ENCODE results near the gene ZNF565. TPM values are rescaled to one million over a fixed set of nuclear protein-coding genes. Genes with fewer than 3 reads are reported as not detected.

Gene ZNF565
- total and polyA plus RNA-seq, 2 of the 13 experiments (the other 11 are each of a cell fraction or from before 2014, with no cell fraction given), result 1.8 to 5.2 TPM

DNA sequence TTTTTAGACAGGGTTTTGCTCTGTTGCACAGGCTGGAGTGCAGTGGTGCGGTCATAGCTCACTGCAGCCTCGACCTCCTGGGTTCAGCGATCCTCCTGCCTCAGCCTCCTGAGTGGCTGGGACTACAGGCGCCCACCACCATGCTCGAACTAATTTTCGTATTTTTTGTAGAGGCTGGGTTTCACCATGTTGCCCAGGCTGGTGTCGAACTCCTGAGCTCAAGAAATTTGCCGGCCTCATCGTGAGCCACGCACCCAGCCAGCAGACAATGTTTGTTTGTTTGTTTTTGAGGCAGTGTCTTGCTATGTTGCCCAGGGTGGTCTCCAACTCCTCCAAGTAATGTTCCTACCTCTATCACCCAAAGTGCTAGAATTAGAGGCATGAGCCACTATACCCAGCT, 61.3 kb downstream of the ZNF565 start:
- Histone ChIP-seq H3K9ac (ENCODE audit: insufficient read depth, low read depth, low read length) (no peak overlapping the region), H3K4me2 (ENCODE audit: low read depth, low read length) (no peak overlapping the region), H3K79me2 (ENCODE audit: insufficient read depth, low read length) (no peaks in the 10 kb centered on the region), H3K27me3 (ENCODE audit: control insufficient read depth in 1 of 2, insufficient read depth in 2 of 2, low read length in 2 of 2) (no peaks in the 10 kb centered on the region), H3K4me1 (ENCODE audit: insufficient read depth, low read length) (no peaks in the 10 kb centered on the region), H3K36me3 (replicated peaks in 1 of 2; ENCODE audit: control insufficient read depth in 1 of 2, insufficient read depth in 2 of 2, low read length in 2 of 2) (peaks cover 10 to 25% of the 10 kb centered on the region in 2 experiments; a peak in 4 of 5 replicates), H3K9me3 (ENCODE audit: low read length) (no peaks in the 10 kb centered on the region), H3K4me3 (replicated peaks in 1 of 3; ENCODE audit: insufficient read depth in 1 of 3, low read depth in 2 of 3, low read length in 3 of 3) (no peak overlapping the region), H2AFZ (ENCODE audit: low read length) (no peak overlapping the region), H4K20me1 (ENCODE audit: insufficient read depth, low read length) (no peaks in the 10 kb centered on the region), H3K27ac (ENCODE audit: extremely low read length, insufficient read depth, low read length) (no peak overlapping the region)
- CTCF ChIA-PET (ENCODE audit: low intra/inter-chr PET ratio, low total read pairs), result no interaction called here
- TF ChIP-seq, protein P1, sequence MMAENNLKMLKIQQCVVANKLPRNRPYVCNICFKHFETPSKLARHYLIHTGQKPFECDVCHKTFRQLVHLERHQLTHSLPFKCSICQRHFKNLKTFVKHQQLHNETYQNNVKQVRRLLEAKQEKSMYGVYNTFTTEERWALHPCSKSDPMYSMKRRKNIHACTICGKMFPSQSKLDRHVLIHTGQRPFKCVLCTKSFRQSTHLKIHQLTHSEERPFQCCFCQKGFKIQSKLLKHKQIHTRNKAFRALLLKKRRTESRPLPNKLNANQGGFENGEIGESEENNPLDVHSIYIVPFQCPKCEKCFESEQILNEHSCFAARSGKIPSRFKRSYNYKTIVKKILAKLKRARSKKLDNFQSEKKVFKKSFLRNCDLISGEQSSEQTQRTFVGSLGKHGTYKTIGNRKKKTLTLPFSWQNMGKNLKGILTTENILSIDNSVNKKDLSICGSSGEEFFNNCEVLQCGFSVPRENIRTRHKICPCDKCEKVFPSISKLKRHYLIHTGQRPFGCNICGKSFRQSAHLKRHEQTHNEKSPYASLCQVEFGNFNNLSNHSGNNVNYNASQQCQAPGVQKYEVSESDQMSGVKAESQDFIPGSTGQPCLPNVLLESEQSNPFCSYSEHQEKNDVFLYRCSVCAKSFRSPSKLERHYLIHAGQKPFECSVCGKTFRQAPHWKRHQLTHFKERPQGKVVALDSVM (CRISPR knock-in tag; IDR thresholded peaks at IDR 0.05), result peak; percentile 61; the same call in 1 of the 2 replicates
- TF ChIP-seq NCOA5 (CRISPR knock-in tag; IDR thresholded peaks at IDR 0.05), result no peak
- TF ChIP-seq ZNF180 (CRISPR knock-in tag; IDR thresholded peaks at IDR 0.05; ENCODE audit: borderline replicate concordance, low read depth), result no peak
- no TSS peak for BruUV-seq (replicated peaks)
- ATAC-seq, result no peak
- DNase-seq (ENCODE audit: low spot score), result no peak
- in situ Hi-C loops (cut with HindIII; ENCODE audit: extremely low pct_ligation_motif_present, low pct_unique_long_range_greater_than_20kb) (no loop called here), intact Hi-C loops (cut with micrococcal nuclease; ENCODE audit: unreplicated experiment) (no loop called here)
- 94% methylated on average over 10 of the region's 10 CpGs for WGBS (ENCODE audit: low lambda C conversion rate)
- POLR2A ChIA-PET, result interaction anchor here (2.1 kb wide), 1 partner anchor 25 kb away, joined by 5 read pairs; no protein-coding TSS in a partner anchor
- no peak for FAIRE-seq

DNA sequence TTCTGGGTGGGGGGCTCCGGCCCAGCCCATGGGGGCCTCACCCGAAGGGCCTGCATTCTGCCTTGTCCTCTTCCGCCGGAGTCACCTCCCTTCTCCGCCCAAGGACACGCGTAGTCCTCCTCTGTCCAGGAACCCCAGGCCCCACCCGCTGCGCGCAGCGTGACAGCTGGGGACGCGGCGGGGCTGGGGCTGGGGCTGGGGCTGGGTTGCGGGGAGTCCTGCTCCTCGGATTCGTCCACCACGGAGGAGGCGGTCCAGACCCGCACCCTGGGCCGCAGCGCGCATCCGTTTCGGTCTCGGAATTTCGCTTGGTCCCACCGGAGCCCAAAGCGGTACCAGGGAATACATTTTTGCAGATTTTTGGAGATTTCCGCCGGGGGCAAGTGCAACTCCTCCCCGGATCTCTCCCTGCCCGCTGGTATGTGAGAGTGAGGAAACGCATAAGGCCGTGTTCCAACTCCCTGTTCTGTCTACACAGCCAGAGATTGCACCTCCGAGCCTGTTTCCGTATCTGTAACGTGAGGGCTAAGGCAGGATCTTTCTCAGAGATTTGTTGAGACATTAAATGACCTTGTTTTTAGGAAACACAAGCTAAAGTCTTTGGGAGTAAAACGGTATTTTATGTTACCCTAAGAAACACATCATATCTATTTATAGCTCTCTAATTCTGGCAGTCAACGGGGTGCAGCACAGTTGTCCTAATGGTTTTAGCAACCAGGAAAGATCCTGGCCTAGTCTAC, 61.9 kb downstream of the ZNF565 start, which contains the start of gene COX7A1:
TSS of gene COX7A1 (minus strand) at position 96 of the 740 bp plus-strand sequence. CDS start at position 56, 40 bp downstream.
- H4K20me1 ChIP-seq (ENCODE audit: insufficient read depth, low read length), result no peaks in the 10 kb centered on the region
- no peak within 1 kb of the TSS for H3K27ac ChIP-seq (ENCODE audit: extremely low read length, insufficient read depth, low read length)
- no peak within 1 kb of the TSS for H3K4me3 ChIP-seq (replicated peaks in 1 of 3; ENCODE audit: insufficient read depth in 1 of 3, low read depth in 2 of 3, low read length in 3 of 3)
- H3K9me3 ChIP-seq (ENCODE audit: low read length), result no peaks in the 10 kb centered on the region
- CTCF ChIA-PET (ENCODE audit: low intra/inter-chr PET ratio, low total read pairs), result no interaction called here
- POLR2A ChIA-PET, result interaction anchor here (2.1 kb wide), 1 partner anchor 24 kb away, joined by 5 read pairs; no protein-coding TSS in a partner anchor
- peaks cover 12 to 29% of the 10 kb centered on the region in 2 experiments; a peak in 4 of 5 replicates for H3K36me3 ChIP-seq (replicated peaks in 1 of 2; ENCODE audit: control insufficient read depth in 1 of 2, insufficient read depth in 2 of 2, low read length in 2 of 2)
- no peaks in the 10 kb centered on the region for H3K27me3 ChIP-seq (ENCODE audit: control insufficient read depth in 1 of 2, insufficient read depth in 2 of 2, low read length in 2 of 2)
- H3K4me1 ChIP-seq (ENCODE audit: insufficient read depth, low read length), result no peaks in the 10 kb centered on the region
- FAIRE-seq, result no peak
- DNase-seq (ENCODE audit: low spot score), result no peak
- no TSS peak for BruUV-seq (replicated peaks)
- in situ Hi-C loops (cut with HindIII; ENCODE audit: extremely low pct_ligation_motif_present, low pct_unique_long_range_greater_than_20kb) (no loop called here), intact Hi-C loops (cut with micrococcal nuclease; ENCODE audit: unreplicated experiment) (no loop called here)
- no peak within 1 kb of the TSS for H3K9ac ChIP-seq (ENCODE audit: insufficient read depth, low read depth, low read length)
- no peak within 1 kb of the TSS for H2AFZ ChIP-seq (ENCODE audit: low read length)
- 98% methylated on average over 40 of the region's 40 CpGs for WGBS (ENCODE audit: low lambda C conversion rate)
- ATAC-seq, result no peak
- no peak within 1 kb of the TSS for H3K4me2 ChIP-seq (ENCODE audit: low read depth, low read length)
- H3K79me2 ChIP-seq (ENCODE audit: insufficient read depth, low read length), result no peaks in the 10 kb centered on the region
- TF ChIP-seq, protein P2, sequence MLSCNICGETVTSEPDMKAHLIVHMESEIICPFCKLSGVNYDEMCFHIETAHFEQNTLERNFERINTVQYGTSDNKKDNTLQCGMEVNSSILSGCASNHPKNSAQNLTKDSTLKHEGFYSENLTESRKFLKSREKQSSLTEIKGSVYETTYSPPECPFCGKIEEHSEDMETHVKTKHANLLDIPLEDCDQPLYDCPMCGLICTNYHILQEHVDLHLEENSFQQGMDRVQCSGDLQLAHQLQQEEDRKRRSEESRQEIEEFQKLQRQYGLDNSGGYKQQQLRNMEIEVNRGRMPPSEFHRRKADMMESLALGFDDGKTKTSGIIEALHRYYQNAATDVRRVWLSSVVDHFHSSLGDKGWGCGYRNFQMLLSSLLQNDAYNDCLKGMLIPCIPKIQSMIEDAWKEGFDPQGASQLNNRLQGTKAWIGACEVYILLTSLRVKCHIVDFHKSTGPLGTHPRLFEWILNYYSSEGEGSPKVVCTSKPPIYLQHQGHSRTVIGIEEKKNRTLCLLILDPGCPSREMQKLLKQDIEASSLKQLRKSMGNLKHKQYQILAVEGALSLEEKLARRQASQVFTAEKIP (CRISPR knock-in tag; IDR thresholded peaks at IDR 0.05; ENCODE audit: borderline replicate concordance), result no peak
- TF ChIP-seq ZMYM4 (CRISPR knock-in tag; IDR thresholded peaks at IDR 0.05) (no peak), SP4 (CRISPR knock-in tag; IDR thresholded peaks at IDR 0.05) (no peak), ZNF251 (CRISPR knock-in tag; IDR thresholded peaks at IDR 0.05) (no peak), ZNF841 (CRISPR knock-in tag; IDR thresholded peaks at IDR 0.05; ENCODE audit: borderline replicate concordance) (no peak), NPAS2 (CRISPR knock-in tag; IDR thresholded peaks at IDR 0.05; ENCODE audit: borderline replicate concordance) (no peak), KAT2B (IDR thresholded peaks at IDR 0.05; ENCODE audit: borderline replicate concordance, low read depth, low read length) (no peak), ZSCAN22 (CRISPR knock-in tag; IDR thresholded peaks at IDR 0.05) (no peak), NBN (conservative IDR thresholded peaks at IDR 0.05) (no peak), ZFP62 (CRISPR knock-in tag; IDR thresholded peaks at IDR 0.05) (no peak)

Measured in HepG2 (cell line).